Amniotic epithelial cell (primary cell): ENCODE results near the gene RNF113A.
A peak's percentile ranks its signal among the peaks of the same experiment; 100 is the strongest.
"Not testable (repeated sequence)": the region's sequence is repeated elsewhere in the genome, so short reads cannot be mapped to it uniquely, and the experiment has no call there.

Source experiments
- DNase-seq: peaks from one replicate; pipeline ENCODE4 v3.0.0-alpha.2; 2010; ENCODE audit warnings: low read depth

Gene RNF113A

GRCh38 chrX:119833905-119834304 lies 37.6 kb downstream of the RNF113A start:
- DNase-seq = no peak

DNA sequence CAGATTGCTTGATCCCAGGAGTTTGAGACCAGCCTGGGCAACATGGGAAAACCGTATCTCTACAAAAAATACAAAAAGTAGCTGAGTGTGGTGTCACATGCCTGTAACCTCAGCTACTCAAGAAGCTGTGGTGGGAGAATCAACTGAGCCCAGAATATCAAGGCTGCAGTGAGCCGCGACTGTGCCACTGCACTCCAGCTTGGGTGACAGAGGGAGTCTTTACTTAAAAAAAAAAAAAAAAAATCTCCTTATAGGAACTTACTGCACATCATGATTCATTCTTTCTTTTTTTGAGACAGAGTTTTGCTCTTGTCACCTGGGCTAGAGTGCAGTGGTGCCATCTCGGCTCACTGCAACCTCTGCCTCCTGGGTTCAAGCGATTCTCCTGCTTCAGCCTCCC lies 43.1 kb downstream of the RNF113A start:
- DNase-seq = no peak

GRCh38 chrX:119826399-119826959 lies 45.1 kb downstream of the RNF113A start:
- no peak for DNase-seq

DNA sequence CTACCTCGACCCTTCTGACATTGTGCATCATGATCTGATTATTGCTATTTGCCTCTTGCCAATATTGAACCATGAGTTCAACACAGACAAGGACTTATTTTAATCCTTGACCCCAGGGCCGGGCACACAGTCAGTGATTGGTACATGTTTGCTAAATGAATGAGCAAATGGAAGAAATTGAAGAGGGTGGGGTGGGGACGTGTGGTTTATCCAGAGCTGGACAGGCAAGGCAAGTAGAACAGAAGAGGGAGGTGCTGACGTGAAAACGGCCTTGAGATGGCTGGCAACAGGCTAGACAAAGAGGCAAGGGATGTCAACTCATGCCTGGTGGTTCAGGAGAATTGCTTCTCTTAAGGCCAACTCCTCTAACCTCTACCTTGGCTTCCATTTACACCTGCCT lies 47.3 kb downstream of the RNF113A start:
- DNase-seq = not testable (repeated sequence)

DNA sequence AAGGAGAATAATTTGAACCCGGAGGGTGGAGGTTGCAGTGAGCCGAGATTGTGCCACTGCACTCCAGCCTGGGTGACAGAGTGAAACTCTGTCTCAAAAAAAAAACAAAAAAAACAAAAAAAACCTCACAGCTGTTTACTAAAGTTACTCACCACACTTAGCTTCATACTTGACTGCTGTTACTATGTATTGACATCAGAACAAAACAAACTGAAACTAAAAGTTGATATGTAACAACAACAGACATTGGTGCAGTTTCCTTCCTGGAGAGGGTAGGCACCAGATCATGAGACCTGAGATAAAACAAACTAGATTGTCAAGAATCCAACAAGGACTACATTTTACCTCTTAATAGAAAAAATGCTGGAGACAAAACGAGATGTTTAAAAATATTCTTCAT lies 49.8 kb downstream of the RNF113A start:
- DNase-seq = peak; percentile 8
